Measurements from ENCODE around the gene GID8.

The GID8 gene

GRCh38 chr20:62923669-62924441, 14.1 kb upstream of the GID8 start:
- DNase-seq: no peak

GRCh38 chr20:62924442-62925075, 13.4 kb upstream of the GID8 start:
- DNase-seq: no peak

- no peak for DNase-seq
These were observed 12.9 kb upstream of the GID8 start for GRCh38 chr20:62925076-62925419.

GRCh38 chr20:62925420-62926228, 12.3 kb upstream of the GID8 start:
- peak; percentile 66 for DNase-seq

- DNase-seq: peak; percentile 92
These were observed 11.5 kb upstream of the GID8 start, which contains the start of gene DIDO1 for GRCh38 chr20:62926229-62927127. Gene DIDO1, minus strand, starts transcription at chr20:62926505.

GRCh38 chr20:62927128-62927705, 10.7 kb upstream of the GID8 start:
- DNase-seq: no peak

DNA sequence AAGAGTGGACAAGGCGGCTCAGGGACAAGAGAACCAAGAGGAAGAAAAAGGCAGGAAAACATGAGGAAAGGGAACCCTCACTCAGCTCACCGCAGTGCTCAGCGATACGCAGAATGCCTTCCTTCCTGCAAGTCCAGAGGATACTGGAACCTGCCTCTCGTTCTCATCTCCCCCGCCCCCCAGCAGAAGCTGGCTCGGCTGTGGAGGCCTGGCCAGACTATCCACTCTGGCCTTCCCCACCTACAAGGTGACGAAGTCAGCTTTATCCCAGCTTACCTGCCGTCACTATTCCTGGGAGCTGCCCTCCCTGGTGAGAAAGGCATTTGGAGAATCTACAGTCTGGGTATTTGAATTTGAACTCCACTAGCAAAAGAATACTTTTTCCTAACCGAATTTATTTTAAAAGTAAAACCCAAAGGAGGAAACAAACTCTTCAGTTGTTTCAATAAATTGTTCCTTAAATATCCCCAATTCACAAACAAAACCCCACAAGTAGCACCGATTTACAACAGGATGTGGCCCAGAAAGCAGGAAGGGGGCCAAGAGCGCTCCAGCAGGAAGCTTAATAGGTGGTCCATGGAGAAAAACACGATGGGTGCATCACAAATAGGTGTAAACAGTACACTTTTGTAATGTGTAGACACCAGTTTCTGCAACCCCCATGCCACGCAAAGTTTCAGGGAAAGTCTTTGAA, 9.6 kb upstream of the GID8 start:
- DNase-seq: no peak

DNA sequence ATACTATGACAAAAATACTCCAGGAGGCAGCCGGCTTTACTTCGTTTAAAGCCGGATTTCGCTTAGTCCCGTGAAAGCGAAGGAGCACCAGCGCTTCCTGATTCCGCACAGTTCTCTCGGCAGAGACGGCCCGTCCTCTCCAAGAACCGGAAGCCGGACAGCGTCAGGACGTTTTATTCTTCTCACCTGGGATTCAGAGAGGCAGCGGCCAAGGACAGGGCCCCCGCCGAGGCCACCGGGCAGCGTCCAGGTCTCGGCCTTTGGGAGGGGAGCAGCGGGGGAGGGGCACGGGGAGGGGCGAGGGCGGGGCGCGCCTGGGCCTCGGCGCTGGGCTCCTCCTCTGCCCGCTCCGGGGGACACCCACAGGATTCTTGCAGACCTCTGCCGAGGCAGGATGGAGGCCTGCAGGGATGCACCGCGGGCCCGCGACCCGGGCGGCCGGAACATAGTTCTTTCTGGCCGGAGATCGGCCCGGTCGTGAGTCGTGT, 8.9 kb upstream of the GID8 start:
- DNase-seq: peak; percentile 73

GRCh38 chr20:62931464-62931863, 6.5 kb upstream of the GID8 start:
- DNase-seq: no peak

DNA sequence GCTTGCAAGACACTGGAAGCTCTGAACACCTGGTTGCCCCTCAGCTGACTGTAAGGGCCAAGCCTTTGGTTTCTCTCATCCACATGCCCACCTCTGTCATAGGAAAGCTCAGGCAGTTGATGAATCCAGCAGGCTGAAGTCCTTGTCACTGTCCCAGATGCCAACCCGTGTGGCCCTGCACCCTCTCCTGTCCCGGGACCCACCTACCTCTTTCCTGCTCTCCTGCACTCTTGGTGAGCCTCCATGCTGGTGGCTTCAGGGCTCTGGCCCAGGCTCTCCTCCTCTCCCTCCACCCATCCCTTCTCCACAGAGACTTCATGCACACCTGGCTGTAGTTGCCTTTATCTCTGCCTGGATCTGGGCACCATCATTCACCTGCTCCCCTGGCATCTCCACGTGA, 4.0 kb upstream of the GID8 start:
- DNase-seq: no peak

DNA sequence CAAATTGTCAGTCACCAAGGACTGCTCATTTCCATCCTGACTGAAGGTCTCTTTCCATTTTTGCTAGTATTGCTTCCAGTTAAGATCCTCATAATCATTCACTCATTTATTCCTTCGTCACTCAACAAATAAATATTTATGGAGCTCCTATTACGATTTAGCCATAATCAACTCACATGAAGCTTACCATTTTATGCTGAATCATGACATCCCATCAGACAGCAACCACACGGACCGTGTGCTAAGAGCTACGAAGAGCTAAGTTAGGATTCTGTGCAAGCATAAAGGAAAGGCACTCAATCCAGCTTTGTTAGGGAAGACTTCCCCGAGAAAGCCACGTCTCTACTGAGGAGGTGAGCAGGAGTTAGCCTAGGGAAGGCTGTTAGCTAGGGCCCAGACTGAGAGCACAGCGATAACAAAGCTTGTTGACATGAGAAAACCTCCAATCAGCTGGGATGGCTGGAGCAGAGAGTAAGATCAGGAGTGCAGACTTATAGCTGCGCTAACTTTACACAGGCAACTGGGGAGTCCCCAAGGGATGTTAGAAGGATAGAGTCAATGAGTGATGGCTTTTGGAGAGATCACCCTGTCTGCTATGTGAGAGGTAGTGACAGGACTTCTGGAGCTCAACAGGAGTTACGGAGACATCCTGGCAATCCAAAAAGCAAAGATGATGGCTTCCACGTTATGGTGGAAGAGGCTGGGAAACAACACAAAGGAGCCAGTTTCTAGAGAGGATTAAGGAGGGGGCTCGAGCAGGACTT, 2.6 kb upstream of the GID8 start:
- no peak for DNase-seq

- no peak for DNase-seq
These were observed 1.9 kb upstream of the GID8 start for GRCh38 chr20:62935968-62936585.

DNA sequence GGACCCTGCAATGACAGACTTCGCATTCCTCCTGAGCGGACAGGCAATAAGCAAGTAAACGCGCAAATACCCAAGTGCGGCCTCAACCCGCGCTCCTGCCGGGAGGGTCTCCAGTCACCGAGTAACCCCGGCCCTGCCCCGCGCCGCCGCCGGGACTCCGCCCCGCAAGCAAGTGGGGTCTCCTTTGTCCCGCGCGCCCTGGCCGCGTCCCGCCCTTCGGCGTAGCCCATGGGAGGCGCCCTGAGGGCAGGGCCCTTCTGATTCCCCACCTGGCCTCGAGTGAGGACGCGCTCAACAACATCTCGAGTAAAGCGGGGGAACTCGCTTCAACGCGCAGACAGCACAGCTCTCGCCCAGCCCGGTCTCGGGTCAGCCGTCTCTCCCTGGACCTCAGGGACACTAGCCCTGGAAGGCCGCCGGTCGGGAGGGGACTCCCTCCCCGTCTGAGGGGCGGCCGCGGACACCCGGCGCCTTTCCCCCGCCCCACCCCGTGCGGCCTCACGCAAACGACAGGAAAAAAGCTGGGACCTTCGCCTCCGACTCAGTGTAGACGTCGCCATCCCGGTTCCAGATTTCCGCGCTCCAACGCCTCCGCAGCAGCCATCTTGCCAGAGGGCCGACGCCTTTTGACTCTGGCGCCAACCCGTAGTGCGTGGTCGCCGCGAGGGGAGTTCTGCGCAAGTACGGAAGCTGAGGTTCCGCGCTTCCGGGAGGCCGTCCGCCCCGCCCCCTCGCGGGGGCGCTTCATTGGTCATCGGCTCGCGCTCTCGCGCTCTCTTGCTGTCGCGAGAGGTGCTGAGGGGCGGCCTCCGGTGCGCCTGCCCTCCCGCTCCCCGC, 461 bp upstream of the GID8 start:
- peak; percentile 97 for DNase-seq

GRCh38 chr20:62940875-62941274, 2.9 kb downstream of the GID8 start:
- no peak for DNase-seq

GRCh38 chr20:62941792-62942191, 3.8 kb downstream of the GID8 start:
- DNase-seq: no peak

- no peak for DNase-seq
These were observed 4.5 kb downstream of the GID8 start for GRCh38 chr20:62942456-62942855.

DNA sequence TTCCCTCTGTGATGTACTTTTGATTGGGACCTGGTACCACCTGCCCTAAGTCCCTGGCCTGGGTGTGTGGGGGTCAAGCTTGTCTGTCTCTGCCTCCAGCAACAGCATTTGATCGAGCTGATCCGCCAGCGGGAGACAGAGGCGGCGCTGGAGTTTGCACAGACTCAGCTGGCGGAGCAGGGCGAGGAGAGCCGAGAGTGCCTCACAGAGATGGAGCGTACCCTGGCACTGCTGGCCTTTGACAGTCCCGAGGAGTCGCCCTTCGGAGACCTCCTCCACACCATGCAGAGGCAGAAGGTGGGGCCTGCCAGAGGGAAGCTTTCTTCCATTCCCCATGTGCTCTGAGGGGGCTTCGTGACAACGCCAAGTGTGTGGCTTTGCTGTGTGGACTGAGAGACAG, 5.4 kb downstream of the GID8 start:
- no peak for DNase-seq

DNA sequence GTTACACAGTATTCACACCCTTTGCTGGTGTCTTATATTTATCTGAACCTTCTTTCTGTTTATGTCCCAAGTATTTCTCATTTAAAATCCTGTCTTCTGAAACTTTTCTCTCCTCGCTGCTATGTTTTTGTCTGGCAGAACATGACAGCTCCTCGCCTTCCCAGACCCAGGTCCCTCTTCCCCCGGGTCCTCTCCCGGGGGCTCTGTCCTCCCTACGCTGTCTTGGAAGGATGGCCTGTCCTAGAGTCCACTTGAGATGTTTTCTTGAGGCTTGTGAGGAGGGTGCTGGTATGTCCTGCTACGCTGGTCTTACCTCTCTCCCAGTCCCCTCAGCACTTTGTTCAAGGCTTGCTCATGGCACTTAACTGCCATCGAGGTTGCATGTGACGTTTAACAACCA, 6.2 kb downstream of the GID8 start:
- DNase-seq: no peak

DNA sequence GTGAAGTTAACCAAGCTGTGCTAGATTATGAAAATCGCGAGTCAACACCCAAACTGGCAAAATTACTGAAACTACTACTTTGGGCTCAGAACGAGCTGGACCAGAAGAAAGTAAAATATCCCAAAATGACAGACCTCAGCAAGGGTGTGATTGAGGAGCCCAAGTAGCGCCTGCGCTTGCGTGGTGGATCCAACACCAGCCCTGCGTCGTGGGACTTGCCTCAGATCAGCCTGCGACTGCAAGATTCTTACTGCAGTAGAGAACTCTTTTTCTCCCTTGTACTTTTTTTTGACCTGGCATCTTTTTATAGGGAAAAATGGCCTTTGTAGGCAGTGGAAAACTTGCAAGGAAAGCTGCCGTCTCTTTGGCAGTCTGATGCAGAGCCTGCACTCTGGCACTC, 6.8 kb downstream of the GID8 start:
- no peak for DNase-seq

All from stimulated activated CD8-positive, alpha-beta memory T cell treated with anti-CD3 and anti-CD28 coated beads, Interleukin-4, amount 100 ng/mL, for 48 hours (primary cell).